ENCODE measurements around the gene CDH4.

GRCh38 chr20:61658563-61658962 lies 406.5 kb downstream of the CDH4 start:
- no peak for TF ChIP-seq CTCF (IDR thresholded peaks at IDR 0.05; ENCODE audit: insufficient read depth, low read length)
- no peak for TF ChIP-seq REST (IDR thresholded peaks at IDR 0.05; ENCODE audit: insufficient replicate concordance, low read depth)
- TF ChIP-seq SPI1 (IDR thresholded peaks at IDR 0.05; ENCODE audit: borderline replicate concordance, low read depth), result no peak
- TF ChIP-seq POLR2AphosphoS5 (IDR thresholded peaks at IDR 0.05; ENCODE audit: low read depth), result no peak
- no peak for TF ChIP-seq GABPA (IDR thresholded peaks at IDR 0.05; ENCODE audit: low read depth)
